Neuron (in vitro differentiated cells): Measurements from ENCODE around the gene ADPGK.
"Not testable (repeated sequence)": the region's sequence is repeated elsewhere in the genome, so short reads cannot be mapped to it uniquely, and the experiment has no call there.

ENCODE experiments used
- H2AFZ ChIP-seq: one replicate; pipeline ENCODE4 v1.6.1; 2013; ENCODE audit warnings: low read depth, mild to moderate bottlenecking, inconsistent platforms, low read length, moderate library complexity
- H3K27me3 ChIP-seq: one replicate; pipeline ENCODE4 v1.6.1; 2013; ENCODE audit warnings: low read length; ENCODE audit not compliant: insufficient read depth
- H3K36me3 ChIP-seq: one replicate; pipeline ENCODE4 v1.6.1; 2013; ENCODE audit warnings: low read length; ENCODE audit not compliant: insufficient read depth
- H3K4me1 ChIP-seq: one replicate; pipeline ENCODE4 v1.6.1; 2013; ENCODE audit warnings: low read length; ENCODE audit not compliant: insufficient read depth
- H3K4me3 ChIP-seq: 2 replicates; pipeline ENCODE4 v1.5.1; 2013; ENCODE audit warnings: mild to moderate bottlenecking, low read length, moderate library complexity
- H3K9me3 ChIP-seq: one replicate; pipeline ENCODE4 v1.6.1; 2013; ENCODE audit warnings: low read length

Gene ADPGK

GRCh38 chr15:72783640-72784455 is at the start of gene ADPGK:
Gene ADPGK, minus strand, starts transcription at chr15:72783758. Its CDS starts 67 bp downstream, at chr15:72783691.
- peaks cover 3% of the 10 kb centered on the region for H3K36me3 ChIP-seq
- no peaks in the 10 kb centered on the region for H3K27me3 ChIP-seq
- peaks cover 29% of the 10 kb centered on the region for H3K4me1 ChIP-seq
- peak within 1 kb of the TSS; percentile 74 for H2AFZ ChIP-seq
- no peaks in the 10 kb centered on the region for H3K9me3 ChIP-seq
- H3K4me3 ChIP-seq = peak within 1 kb of the TSS; percentile 88

- H3K4me1 ChIP-seq = no peaks in the 10 kb centered on the region
- H3K4me3 ChIP-seq = no peak overlapping the region
- H3K36me3 ChIP-seq = no peaks in the 10 kb centered on the region
- H3K27me3 ChIP-seq = no peaks in the 10 kb centered on the region
- H2AFZ ChIP-seq = no peak overlapping the region
- H3K9me3 ChIP-seq = no peaks in the 10 kb centered on the region
Observed at GRCh38 chr15:72827226-72827625, 43.7 kb upstream of the ADPGK start.

DNA sequence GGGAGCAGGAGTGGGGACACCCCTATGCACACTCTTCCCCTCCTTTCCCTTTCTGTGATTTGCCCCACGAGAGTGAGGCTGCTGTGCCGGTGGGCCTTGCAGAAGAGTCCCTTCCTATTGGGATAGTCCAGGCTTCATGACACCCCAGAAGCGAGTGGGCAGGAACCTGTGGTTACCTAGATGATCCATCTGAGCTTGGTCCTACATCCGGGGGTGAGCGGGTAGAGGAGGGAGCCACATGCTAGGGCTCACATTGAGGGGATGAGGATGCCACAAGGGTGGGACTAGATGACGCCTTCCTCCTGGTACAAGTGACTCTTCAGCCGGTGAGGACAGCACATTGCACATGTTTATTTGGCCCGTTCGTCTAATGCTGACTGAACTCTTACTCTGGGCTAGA is 43.1 kb upstream of the ADPGK start:
- Histone ChIP-seq H3K9me3 (no peaks in the 10 kb centered on the region), H3K27me3 (no peaks in the 10 kb centered on the region), H2AFZ (no peak overlapping the region), H3K36me3 (no peaks in the 10 kb centered on the region), H3K4me1 (no peaks in the 10 kb centered on the region), H3K4me3 (no peak overlapping the region)

GRCh38 chr15:72825829-72826228 is 42.3 kb upstream of the ADPGK start:
- Histone ChIP-seq H3K4me1 (no peaks in the 10 kb centered on the region), H3K9me3 (no peaks in the 10 kb centered on the region), H3K4me3 (no peak overlapping the region), H3K27me3 (no peaks in the 10 kb centered on the region), H3K36me3 (no peaks in the 10 kb centered on the region), H2AFZ (no peak overlapping the region)

GRCh38 chr15:72824781-72825180 is 41.2 kb upstream of the ADPGK start:
- Histone ChIP-seq H3K9me3 (no peaks in the 10 kb centered on the region), H3K4me1 (no peaks in the 10 kb centered on the region), H2AFZ (no peak overlapping the region), H3K27me3 (peaks cover 5% of the 10 kb centered on the region), H3K4me3 (no peak overlapping the region), H3K36me3 (no peaks in the 10 kb centered on the region)

- no peak overlapping the region for H2AFZ ChIP-seq
- no peaks in the 10 kb centered on the region for H3K4me1 ChIP-seq
- no peaks in the 10 kb centered on the region for H3K9me3 ChIP-seq
- peaks cover 12% of the 10 kb centered on the region for H3K27me3 ChIP-seq
- H3K36me3 ChIP-seq = no peaks in the 10 kb centered on the region
- H3K4me3 ChIP-seq = no peak overlapping the region
Observed at GRCh38 chr15:72824112-72824511, 40.6 kb upstream of the ADPGK start.

GRCh38 chr15:72820278-72820677 is 36.7 kb upstream of the ADPGK start:
- Histone ChIP-seq H3K9me3 (no peaks in the 10 kb centered on the region), H2AFZ (no peak overlapping the region), H3K36me3 (no peaks in the 10 kb centered on the region), H3K27me3 (peaks cover 19% of the 10 kb centered on the region), H3K4me3 (no peak overlapping the region), H3K4me1 (no peaks in the 10 kb centered on the region)

DNA sequence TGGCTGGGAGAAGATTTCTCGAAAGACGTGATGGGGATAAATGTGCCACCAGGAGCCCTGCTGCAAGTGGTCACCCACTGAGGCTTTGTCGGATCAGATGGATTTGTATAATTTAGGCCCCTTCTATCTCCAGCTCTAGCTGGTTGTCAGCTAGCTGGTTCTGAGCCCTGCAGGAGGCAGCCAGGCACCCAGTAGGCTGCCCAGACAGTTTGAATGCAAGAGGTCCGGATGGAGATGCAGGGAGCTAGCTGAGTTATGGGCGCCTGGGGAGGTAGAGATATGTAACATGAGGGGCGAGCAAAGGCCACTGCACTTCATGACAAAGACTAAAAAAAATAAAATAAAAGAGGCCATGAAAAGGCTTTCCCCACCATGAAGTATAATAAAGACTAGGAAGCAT is 35.1 kb upstream of the ADPGK start:
- Histone ChIP-seq H2AFZ (no peak overlapping the region), H3K4me3 (no peak overlapping the region), H3K36me3 (no peaks in the 10 kb centered on the region), H3K4me1 (no peaks in the 10 kb centered on the region), H3K27me3 (peaks cover 19% of the 10 kb centered on the region), H3K9me3 (no peaks in the 10 kb centered on the region)

GRCh38 chr15:72813345-72814004 is 29.9 kb upstream of the ADPGK start:
- no peaks in the 10 kb centered on the region for H3K36me3 ChIP-seq
- H2AFZ ChIP-seq = no peak overlapping the region
- no peak overlapping the region for H3K4me3 ChIP-seq
- no peaks in the 10 kb centered on the region for H3K9me3 ChIP-seq
- peaks cover 22% of the 10 kb centered on the region for H3K27me3 ChIP-seq
- H3K4me1 ChIP-seq = no peaks in the 10 kb centered on the region

DNA sequence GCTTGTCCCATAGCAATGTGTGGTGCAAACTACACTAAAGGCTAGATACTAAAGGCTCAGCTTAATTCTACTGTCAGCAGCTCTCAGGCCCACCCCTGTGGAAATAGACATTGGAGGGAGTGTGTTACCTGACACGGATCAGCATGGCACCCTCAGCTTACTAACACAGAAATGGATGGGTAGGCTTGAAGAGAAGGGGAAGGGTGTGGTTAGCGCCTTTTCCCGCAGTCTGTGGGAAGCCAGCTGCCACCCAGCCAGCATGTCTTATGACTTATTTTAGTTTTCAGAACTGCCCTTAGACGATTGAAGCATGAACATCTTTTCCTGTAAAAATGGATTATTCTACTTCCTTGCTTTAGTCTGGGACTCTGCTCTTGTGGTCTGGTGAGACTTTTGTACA is 25.8 kb upstream of the ADPGK start:
- Histone ChIP-seq H3K4me1 (no peaks in the 10 kb centered on the region), H3K27me3 (peaks cover 18% of the 10 kb centered on the region), H3K36me3 (no peaks in the 10 kb centered on the region), H2AFZ (no peak overlapping the region), H3K9me3 (peaks cover 2% of the 10 kb centered on the region), H3K4me3 (no peak overlapping the region)

- not testable (repeated sequence) for H2AFZ ChIP-seq, H3K4me3 ChIP-seq, H3K9me3 ChIP-seq, H3K4me1 ChIP-seq, H3K36me3 ChIP-seq
- peaks cover 15% of the 10 kb centered on the region for H3K27me3 ChIP-seq
Observed at GRCh38 chr15:72807346-72807745, 23.8 kb upstream of the ADPGK start.

- H2AFZ ChIP-seq = no peak overlapping the region
- no peaks in the 10 kb centered on the region for H3K27me3 ChIP-seq
- no peaks in the 10 kb centered on the region for H3K9me3 ChIP-seq
- no peaks in the 10 kb centered on the region for H3K4me1 ChIP-seq
- H3K4me3 ChIP-seq = no peak overlapping the region
- H3K36me3 ChIP-seq = no peaks in the 10 kb centered on the region
Observed at GRCh38 chr15:72803006-72803405, 19.4 kb upstream of the ADPGK start.

DNA sequence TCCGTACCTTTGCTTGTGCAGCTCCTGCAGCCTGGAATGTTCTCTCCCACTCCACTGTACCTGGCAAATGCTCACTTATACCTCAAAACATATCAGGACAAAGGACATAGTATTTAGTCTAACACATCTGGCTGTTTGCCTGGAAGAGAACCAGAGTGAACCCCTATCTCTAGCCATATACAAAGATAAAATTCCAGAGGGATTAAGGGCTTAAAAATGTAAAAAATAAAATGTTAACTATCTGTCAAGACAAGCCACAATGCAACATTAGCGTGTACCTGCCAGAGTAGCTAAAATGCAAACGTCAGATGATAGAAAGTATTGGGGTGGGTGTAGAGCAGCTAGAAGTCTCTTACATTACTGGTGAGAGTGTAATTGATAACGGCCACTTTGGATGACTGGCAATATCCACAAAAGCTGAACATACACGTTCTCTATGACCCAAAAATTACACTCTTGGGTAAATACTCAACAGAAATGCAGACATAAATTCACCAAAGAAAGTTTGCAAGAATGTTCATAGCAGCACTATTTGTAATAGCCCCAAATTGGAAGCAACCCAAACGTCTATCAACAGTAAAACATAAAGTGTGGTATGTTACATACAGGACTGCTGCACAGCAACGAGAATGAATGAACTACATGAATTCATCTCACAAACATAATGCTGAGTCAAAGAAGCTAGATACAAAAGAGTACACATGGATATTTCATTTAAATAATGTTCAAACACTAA is 18.2 kb upstream of the ADPGK start:
- H3K9me3 ChIP-seq = no peaks in the 10 kb centered on the region
- H3K27me3 ChIP-seq = no peaks in the 10 kb centered on the region
- H3K36me3 ChIP-seq = no peaks in the 10 kb centered on the region
- H3K4me3 ChIP-seq = no peak overlapping the region
- peaks cover 3% of the 10 kb centered on the region for H3K4me1 ChIP-seq
- H2AFZ ChIP-seq = no peak overlapping the region
